A673 (cell line): ENCODE measurements around the gene SLC25A41. TPM values are rescaled to one million over a fixed set of nuclear protein-coding genes. Genes with fewer than 3 reads are reported as not detected.

Experiments used
- BruUV-seq: library from RNA; stranded (reverse); fragments of 400-500 nt; replicated peaks from 2 replicates; lab custom pipeline; 2021; lab: Mats Ljungman, UMichigan
- CTCF ChIA-PET: fragments of 300-600 bp; sonication (Branson Sonifier 250); formaldehyde crosslinking; loops from one replicate; lab custom pipeline; 2022; ENCODE audit warnings: antibody characterized with exemption; lab: Charles Lee
- POLR2A ChIA-PET: fragments of 300-600 bp; sonication (Branson Sonifier 250); formaldehyde crosslinking; loops from one replicate; lab custom pipeline; 2022; ENCODE audit warnings: antibody characterized with exemption; ENCODE audit not compliant: low non-redundant PET; lab: Charles Lee
- DNase-seq: peaks from one replicate; pipeline ENCODE4 v3.0.0-alpha.2; 2015; ENCODE audit warnings: low spot score
- H3K27ac ChIP-seq: fragments of 200-600 bp; sonication (generic); 2 replicates; pipeline ENCODE4 v1.5.1; 2016; ENCODE audit warnings: mixed run types, low read depth, mild to moderate bottlenecking, mixed read lengths, antibody characterized with exemption, low read length; ENCODE audit not compliant: poor library complexity, severe bottlenecking
- H3K27me3 ChIP-seq: fragments of 200-600 bp; sonication (generic); replicated peaks from 2 replicates; pipeline ENCODE4 v1.6.1; 2017; ENCODE audit warnings: mixed run types, low read depth, mild to moderate bottlenecking, mixed read lengths, antibody characterized with exemption, low read length; ENCODE audit not compliant: insufficient read depth, poor library complexity
- H3K36me3 ChIP-seq: fragments of 200-600 bp; sonication (generic); 2 replicates; pipeline ENCODE4 v1.6.1; 2016; ENCODE audit warnings: mixed run types, mild to moderate bottlenecking, mixed read lengths, antibody characterized with exemption, low read length; ENCODE audit not compliant: insufficient read depth, poor library complexity, severe bottlenecking
- H3K4me1 ChIP-seq: fragments of 200-600 bp; sonication (generic); 2 replicates; pipeline ENCODE4 v1.6.1; 2017; ENCODE audit warnings: mixed run types, mild to moderate bottlenecking, mixed read lengths, antibody characterized with exemption, low read length; ENCODE audit not compliant: insufficient read depth, poor library complexity, severe bottlenecking
- H3K4me3 ChIP-seq: fragments of 200-600 bp; sonication (generic); 2 replicates; pipeline ENCODE4 v1.5.1; 2016; ENCODE audit warnings: low read depth, mixed run types, mild to moderate bottlenecking, mixed read lengths, low read length; ENCODE audit not compliant: poor library complexity, severe bottlenecking
- H3K9me3 ChIP-seq: fragments of 200-600 bp; sonication (generic); 2 replicates; pipeline ENCODE4 v1.6.1; 2016; ENCODE audit warnings: mixed run types, low read depth, mild to moderate bottlenecking, mixed read lengths, antibody characterized with exemption, low read length; ENCODE audit not compliant: poor library complexity, severe bottlenecking
- CTCF ChIP-seq: fragments of 300-800, 200-600 bp; sonication (generic); conservative IDR thresholded peaks from 2 replicates; pipeline ENCODE4 v1.5.1; 2017; ENCODE audit warnings: low read depth, mild to moderate bottlenecking, antibody characterized with exemption, low read length, moderate library complexity, mixed read lengths
- EZH2 ChIP-seq: fragments of 200-600 bp; sonication (generic); IDR thresholded peaks from 2 replicates; pipeline ENCODE4 v1.6.1; 2017; ENCODE audit warnings: borderline replicate concordance, low read depth, mild to moderate bottlenecking, mixed read lengths, antibody characterized with exemption, low read length; ENCODE audit not compliant: poor library complexity, severe bottlenecking
- intact Hi-C: fragments of 100-400 bp; cut with micrococcal nuclease; formaldehyde crosslinking; loops from one replicate; pipeline ENCODE4 v1.10.0; 2022; ENCODE audit not compliant: unreplicated experiment
- total RNA-seq: library from RNA; stranded (reverse); gene quantifications from 2 replicates; pipeline ENCODE4 v1.2.3, GENCODE V29; 2021

The SLC25A41 gene
- total RNA-seq, 1 experiment from 2014 or later: 0.39 TPM

- Histone ChIP-seq H3K36me3 (peaks cover 13% of the 10 kb centered on the region), H3K27me3 (peaks cover under 1% of the 10 kb centered on the region), H3K27ac (peak overlapping the region; percentile 64), H3K4me3 (peak overlapping the region; percentile 80), H3K4me1 (peaks cover 13% of the 10 kb centered on the region), H3K9me3 (peaks cover 5% of the 10 kb centered on the region)
- BruUV-seq: no TSS peak
- no peak for TF ChIP-seq CTCF
- TF ChIP-seq EZH2: no peak
- ChIA-PET POLR2A (no interaction called here), CTCF (interaction anchor here (0.6 kb wide), 1 partner anchor 198 kb away, joined by 3 read pairs; no protein-coding TSS in a partner anchor)
- DNase-seq: no peak
- intact Hi-C loops: no loop called here
Measured at GRCh38 chr19:6458695-6459261, 25.2 kb upstream of the SLC25A41 start.

- ChIA-PET POLR2A (no interaction called here), CTCF (no interaction called here)
- intact Hi-C loops: no loop called here
- Histone ChIP-seq H3K27me3 (no peaks in the 10 kb centered on the region), H3K36me3 (peaks cover 17% of the 10 kb centered on the region), H3K27ac (no peak overlapping the region), H3K4me1 (peaks cover 13% of the 10 kb centered on the region), H3K9me3 (peaks cover 6% of the 10 kb centered on the region), H3K4me3 (peak overlapping the region; percentile 80)
- no peak for DNase-seq
- no TSS peak for BruUV-seq
- TF ChIP-seq CTCF (no peak), EZH2 (no peak)
Measured at GRCh38 chr19:6457958-6458694, 24.6 kb upstream of the SLC25A41 start.

- intact Hi-C loops: no loop called here
- no peak overlapping the region for H3K4me3 ChIP-seq
- ChIA-PET POLR2A (no interaction called here), CTCF (interaction anchor here (0.6 kb wide), 1 partner anchor 18 kb away, joined by 4 read pairs; no protein-coding TSS in a partner anchor)
- H3K36me3 ChIP-seq: peaks cover 17% of the 10 kb centered on the region
- DNase-seq: no peak
- peaks cover 13% of the 10 kb centered on the region for H3K4me1 ChIP-seq
- no peak overlapping the region for H3K27ac ChIP-seq
- peaks cover 6% of the 10 kb centered on the region for H3K9me3 ChIP-seq
- H3K27me3 ChIP-seq: no peaks in the 10 kb centered on the region
- TF ChIP-seq EZH2 (no peak), CTCF (no peak)
- no TSS peak for BruUV-seq
Measured at GRCh38 chr19:6455924-6456323, 22.4 kb upstream of the SLC25A41 start.
